ENCODE measurements around the gene NHEJ1. TPM values are rescaled to one million over a fixed set of nuclear protein-coding genes. Genes with fewer than 3 reads are reported as not detected.

Gene NHEJ1
- total and polyA plus RNA-seq, 8 donors = 4.5 to 25.5 (median 11.8) TPM

- DNase-seq = peak; percentile 50 to 78
- Histone ChIP-seq H3K4me1 (peaks cover 19 to 63% (median 49%) of the 10 kb centered on the region in 4 donors), H3K4me3 (peak overlapping the region; percentile 77 to 91 (median 84)), H3K27ac (peak overlapping the region; percentile 94 to 100 (median 99)), H3K27me3 (no peaks in the 10 kb centered on the region), H3K9me3 (no peaks in the 10 kb centered on the region), H3K36me3 (peaks cover 47 to 61% (median 58%) of the 10 kb centered on the region in 4 donors)
- intact Hi-C loops (cut with DNase I; ENCODE audit: low total_unique reads) = no loop called here
- WGBS, 5 donors = 2 to 3% (median 2%) methylated on average over 23 to 45 of the region's 45 CpGs
- TF ChIP-seq EP300 (IDR thresholded peaks at IDR 0.05) (no peak), POLR2A (IDR thresholded peaks at IDR 0.05) (no peak), CTCF (IDR thresholded peaks at IDR 0.05) (no peak), POLR2AphosphoS5 (IDR thresholded peaks at IDR 0.05) (no peak)
Measured at GRCh38 chr2:219178377-219179175, 18.0 kb upstream of the NHEJ1 start.

DNA sequence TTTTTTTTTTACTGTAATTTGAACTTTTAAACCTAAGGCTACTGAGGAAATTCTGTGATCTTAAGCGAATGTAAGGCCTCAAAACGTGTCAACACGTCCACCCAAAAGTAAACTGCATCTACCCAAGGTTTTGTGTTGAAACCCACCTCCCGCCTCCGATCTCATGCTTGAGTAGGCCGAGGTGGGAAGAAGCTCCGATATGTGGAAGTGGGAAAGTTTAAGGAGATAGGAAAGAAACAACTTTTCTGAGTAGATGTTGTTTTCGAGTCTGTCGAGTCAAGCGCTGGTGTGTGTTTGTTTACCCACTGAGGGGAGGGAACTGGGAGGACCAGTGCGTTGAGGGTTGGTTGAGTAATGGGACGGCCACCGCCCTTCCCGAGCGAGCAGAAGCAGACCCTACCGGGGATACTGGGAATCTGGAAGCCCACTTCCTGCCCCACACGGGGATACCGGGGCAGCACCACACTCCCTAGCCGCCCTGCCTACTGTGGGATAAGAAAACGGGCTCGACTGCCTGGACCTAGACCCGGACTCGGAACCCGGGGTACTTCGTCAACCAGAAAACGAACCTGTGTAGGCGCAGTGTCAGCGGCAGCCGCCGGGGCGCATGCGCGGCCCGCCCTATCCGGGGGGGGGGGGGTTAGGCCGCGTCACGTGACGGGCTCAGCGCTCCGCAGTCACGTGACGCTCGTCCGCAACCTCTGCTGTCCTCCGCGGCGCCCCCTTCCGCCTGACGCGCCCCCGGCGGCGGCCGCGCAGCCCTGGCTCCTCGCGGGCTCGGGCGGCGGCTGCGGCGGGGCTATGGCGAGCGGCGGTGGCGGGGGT is 17.1 kb upstream of the NHEJ1 start, which contains the start of gene RETREG2:
Gene RETREG2, plus strand, starts transcription at position 724 of the 825 bp plus-strand sequence. Its CDS starts 78 bp downstream, at position 802.
- H3K9me3 ChIP-seq = no peaks in the 10 kb centered on the region
- H3K27ac ChIP-seq = peak within 1 kb of the TSS; percentile 96 to 100 (median 99)
- peak; percentile 87 to 98 for DNase-seq
- H3K36me3 ChIP-seq = peaks cover 51 to 61% (median 58%) of the 10 kb centered on the region in 4 donors
- WGBS, 5 donors = 0 to 1% (median 0%) methylated on average over 23 to 66 of the region's 67 CpGs
- H3K27me3 ChIP-seq = no peaks in the 10 kb centered on the region
- peak within 1 kb of the TSS; percentile 77 to 91 (median 84) for H3K4me3 ChIP-seq
- intact Hi-C loops (cut with DNase I; ENCODE audit: low total_unique reads) = no loop called here
- H3K4me1 ChIP-seq = peaks cover 19 to 67% (median 49%) of the 10 kb centered on the region in 4 donors
- TF ChIP-seq CTCF (IDR thresholded peaks at IDR 0.05) = peak in 2 of 7 experiments; percentile 24 to 60
- TF ChIP-seq POLR2AphosphoS5 (IDR thresholded peaks at IDR 0.05) = peak; percentile 59 to 97 (median 94)
- TF ChIP-seq EP300 (IDR thresholded peaks at IDR 0.05) = no peak
- peak in 2 of 4 donors; percentile 66 to 82 for TF ChIP-seq POLR2A (IDR thresholded peaks at IDR 0.05)

GRCh38 chr2:219176818-219177551 is 16.4 kb upstream of the NHEJ1 start, which contains the start of gene CNPPD1:
TSS of gene CNPPD1 (minus strand) at chr2:219176925. CDS start at chr2:219176828, 97 bp downstream.
- 0 to 2% (median 0%) methylated on average over 27 to 69 of the region's 69 CpGs for WGBS, 5 donors
- Histone ChIP-seq H3K4me1 (peaks cover 19 to 63% (median 49%) of the 10 kb centered on the region in 4 donors), H3K27ac (peak within 1 kb of the TSS; percentile 96 to 100 (median 99)), H3K27me3 (no peaks in the 10 kb centered on the region), H3K36me3 (peaks cover 50 to 61% (median 58%) of the 10 kb centered on the region in 4 donors), H3K4me3 (peak within 1 kb of the TSS; percentile 77 to 91 (median 84)), H3K9me3 (no peaks in the 10 kb centered on the region)
- intact Hi-C loops (cut with DNase I; ENCODE audit: low total_unique reads) = no loop called here
- DNase-seq = peak; percentile 93 to 96
- TF ChIP-seq CTCF (IDR thresholded peaks at IDR 0.05) = no peak
- TF ChIP-seq POLR2A (IDR thresholded peaks at IDR 0.05) = peak in 2 of 4 donors; percentile 41 to 70
- no peak for TF ChIP-seq EP300 (IDR thresholded peaks at IDR 0.05)
- peak; percentile 87 to 98 (median 98) for TF ChIP-seq POLR2AphosphoS5 (IDR thresholded peaks at IDR 0.05)
